Colon (tissue), 2 donors: Measurements from ENCODE around the gene GIPC3.
"Not testable (repeated sequence)": the region's sequence is repeated elsewhere in the genome, so short reads cannot be mapped to it uniquely, and the experiment has no call there.

ENCODE experiments used
- FAIRE-seq: peaks from 2 replicates; lab custom pipeline; 2012; peaks lifted over from hg19 to GRCh38; lab: Jason Lieb, UNC
- donor health status: control.
- donor health status: control.

GIPC3 gene

GRCh38 chr19:3618811-3619630 is 33.7 kb downstream of the GIPC3 start:
- no peak for FAIRE-seq

- no peak for FAIRE-seq
Measured at GRCh38 chr19:3619631-3620012, 34.3 kb downstream of the GIPC3 start.

DNA sequence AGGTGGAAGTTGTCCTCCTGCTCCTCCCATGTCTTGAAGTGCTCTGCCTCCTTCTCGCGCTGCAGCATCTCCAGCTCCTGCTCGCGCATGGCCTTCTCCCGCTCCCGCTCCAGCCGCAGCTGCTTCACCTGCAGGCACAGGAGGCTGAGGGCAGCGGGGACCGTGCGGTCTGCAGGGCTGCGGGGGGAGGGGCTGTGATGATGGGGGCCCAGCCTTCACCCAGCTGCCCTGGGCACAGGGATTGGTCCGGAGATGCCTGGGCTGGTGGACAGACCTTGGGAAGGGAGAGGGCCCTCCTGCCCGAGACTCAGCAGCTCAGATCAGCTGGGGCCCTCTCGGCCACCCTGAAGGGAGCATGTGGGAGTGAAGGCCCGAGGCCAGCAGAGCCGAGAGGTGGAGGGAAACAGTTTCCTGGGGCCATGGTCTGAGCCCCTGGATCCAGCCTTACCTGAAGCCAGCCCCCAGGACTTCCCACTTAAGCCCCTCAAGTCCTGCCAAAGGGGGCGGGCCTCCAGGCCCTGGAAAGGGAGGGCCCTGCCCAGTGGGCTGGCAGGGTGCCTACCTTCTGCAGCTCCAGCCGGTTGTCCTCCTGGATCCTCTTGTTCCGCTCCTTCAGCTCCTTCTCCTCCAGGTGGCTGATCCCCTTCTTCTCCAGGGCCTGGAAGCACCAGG is 35.0 kb downstream of the GIPC3 start:
- no peak for FAIRE-seq

DNA sequence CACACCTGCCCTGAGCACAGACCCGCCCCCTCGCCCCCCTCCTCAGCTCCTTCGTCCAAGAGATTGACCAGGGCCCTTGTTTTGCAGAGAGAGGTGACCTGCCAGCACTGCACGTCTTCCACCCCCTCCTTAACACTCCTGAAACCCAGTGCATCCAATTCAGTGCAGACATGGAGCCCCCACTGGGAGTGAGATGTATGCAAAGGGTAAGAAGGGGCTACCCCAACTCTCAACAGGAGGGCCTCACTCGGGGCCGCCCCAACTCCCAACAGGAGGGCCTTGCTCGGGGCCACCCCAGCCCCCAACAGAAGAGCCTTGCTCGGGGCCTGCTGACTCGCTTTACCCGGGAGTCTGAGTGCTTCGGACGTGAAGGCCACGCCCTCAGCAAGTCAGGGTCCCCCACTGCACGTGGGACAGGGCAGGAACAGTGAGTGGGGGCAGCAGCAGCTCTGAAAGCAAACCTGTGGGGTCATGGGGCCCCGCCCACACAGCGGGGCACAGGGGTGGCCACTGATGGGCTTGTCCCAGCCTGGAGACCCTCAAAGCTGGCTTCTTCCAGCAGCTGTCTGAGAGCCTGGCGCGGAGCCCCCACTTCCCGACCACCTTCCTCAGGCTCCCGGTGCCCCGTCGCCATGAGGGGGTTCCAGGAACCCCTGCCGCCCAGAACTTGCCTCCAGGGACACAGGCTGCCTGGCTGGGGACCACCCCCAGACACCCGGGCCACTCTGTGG is 35.7 kb downstream of the GIPC3 start:
- FAIRE-seq, result no peak

DNA sequence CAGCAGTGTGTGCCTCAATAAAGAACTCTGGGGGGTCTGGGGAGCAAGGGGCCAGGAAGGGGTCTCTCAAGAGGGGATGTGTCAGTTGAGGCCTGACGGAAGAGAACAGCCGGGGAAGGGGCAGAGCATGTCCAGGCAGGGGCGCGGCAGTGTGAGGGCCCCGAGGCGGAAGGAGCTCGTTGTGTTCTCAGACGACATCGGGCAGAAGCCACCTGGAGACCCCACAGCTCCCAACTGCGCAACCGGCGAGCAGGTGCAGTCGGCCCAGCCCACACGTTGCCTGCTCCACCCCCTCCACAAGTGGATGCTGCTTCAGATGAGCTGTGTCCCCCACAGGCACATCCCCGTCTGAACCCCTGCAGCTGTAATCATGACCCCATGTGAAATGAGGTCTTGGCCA is 36.4 kb downstream of the GIPC3 start:
- no peak for FAIRE-seq

GRCh38 chr19:3622224-3622623 is 36.9 kb downstream of the GIPC3 start:
- FAIRE-seq, result no peak

GRCh38 chr19:3623716-3624115 is 38.4 kb downstream of the GIPC3 start:
- no peak for FAIRE-seq

GRCh38 chr19:3625996-3626472 is 40.8 kb downstream of the GIPC3 start:
- FAIRE-seq, result no peak

GRCh38 chr19:3626473-3627350 is 41.4 kb downstream of the GIPC3 start, which contains the start of gene CACTIN:
TSS of gene CACTIN (minus strand) at chr19:3626790. CDS start at chr19:3626762, 28 bp downstream.
- peak; percentile 88 for FAIRE-seq

GRCh38 chr19:3627351-3627723 is 42.1 kb downstream of the GIPC3 start:
- FAIRE-seq, result no peak

DNA sequence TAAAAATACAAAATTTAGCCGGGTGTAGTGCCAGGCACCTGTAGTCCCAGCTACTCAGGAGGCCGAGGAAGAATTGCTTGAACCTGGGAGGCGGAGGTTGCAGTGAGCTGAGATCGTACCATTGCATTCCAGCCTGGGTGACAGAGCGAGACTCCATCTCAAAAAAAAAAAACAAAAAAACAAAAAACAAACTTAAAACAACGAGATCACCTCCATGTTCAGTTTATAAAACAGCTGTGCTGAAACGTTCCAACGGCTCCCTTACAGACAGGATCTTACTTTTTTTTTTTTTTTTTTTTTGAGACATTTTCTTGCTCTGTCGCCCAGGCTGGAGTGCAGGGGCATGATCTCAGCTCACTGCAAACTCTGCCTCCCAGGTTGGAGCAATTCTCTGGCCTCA is 43.5 kb downstream of the GIPC3 start:
- FAIRE-seq, result not testable (repeated sequence)

DNA sequence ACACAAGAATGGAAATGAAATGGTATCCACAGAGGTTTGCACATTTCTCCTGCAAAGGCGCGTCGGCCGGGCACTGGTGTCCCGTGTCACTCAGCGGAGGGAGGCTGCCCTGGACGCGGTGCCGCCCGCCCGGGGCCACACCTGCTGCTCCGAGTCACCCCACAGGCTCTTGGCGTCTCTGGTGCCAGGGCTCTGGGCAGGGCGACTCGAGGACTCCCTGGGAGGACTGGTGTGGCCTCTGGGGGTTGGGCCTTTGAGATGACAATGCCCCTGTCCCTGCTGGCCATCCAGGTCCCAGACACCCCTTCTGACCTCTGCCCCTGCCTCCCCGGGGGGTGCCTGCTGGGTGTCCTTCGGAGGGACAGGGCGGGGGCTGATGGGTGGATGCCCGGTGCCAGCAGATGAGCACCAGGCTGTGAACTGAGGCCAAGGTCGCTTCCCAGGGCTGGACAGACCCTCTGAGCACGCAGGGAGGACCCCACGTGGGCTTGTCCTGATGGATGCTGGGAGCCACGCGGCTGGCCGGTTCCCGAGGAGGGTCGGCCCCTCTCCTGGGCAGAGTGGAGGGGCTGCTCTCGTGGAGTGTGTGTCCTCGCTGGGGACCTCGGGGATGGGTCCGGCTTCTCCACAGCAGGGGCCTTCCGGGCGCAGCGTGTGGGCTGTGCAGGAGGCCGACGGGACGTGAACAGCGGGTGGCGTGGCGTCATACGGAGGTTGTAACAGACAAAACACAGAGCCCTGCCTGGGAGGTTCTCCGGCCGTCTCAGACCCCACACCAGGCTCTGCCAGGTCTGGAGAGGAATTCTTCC is 46.0 kb downstream of the GIPC3 start:
- FAIRE-seq, result no peak

- FAIRE-seq, result no peak
Measured at GRCh38 chr19:3632098-3632497, 46.8 kb downstream of the GIPC3 start.

GRCh38 chr19:3632739-3633558 is 47.7 kb downstream of the GIPC3 start:
- no peak for FAIRE-seq

DNA sequence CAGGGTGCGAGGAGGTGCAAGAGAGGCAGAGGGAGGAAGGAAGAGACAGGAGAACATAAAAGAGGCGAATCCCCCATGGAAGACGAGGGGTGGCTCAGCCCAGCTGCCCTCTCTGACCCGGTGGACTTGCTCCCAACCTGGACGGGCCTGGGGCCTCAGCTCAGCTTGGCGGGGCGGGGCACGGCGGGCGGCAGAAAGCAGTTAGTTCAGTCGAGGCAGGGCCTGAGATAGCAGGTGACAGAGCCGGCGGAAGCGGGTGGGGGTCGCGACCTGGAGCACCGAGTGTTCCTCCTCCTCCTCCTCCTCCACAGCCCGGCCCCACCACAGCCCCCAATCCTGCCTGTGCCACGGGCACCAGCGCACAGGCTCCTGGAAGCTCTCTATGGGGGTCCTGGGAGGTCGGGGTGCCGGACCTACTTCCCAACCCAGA is 48.3 kb downstream of the GIPC3 start:
- no peak for FAIRE-seq

DNA sequence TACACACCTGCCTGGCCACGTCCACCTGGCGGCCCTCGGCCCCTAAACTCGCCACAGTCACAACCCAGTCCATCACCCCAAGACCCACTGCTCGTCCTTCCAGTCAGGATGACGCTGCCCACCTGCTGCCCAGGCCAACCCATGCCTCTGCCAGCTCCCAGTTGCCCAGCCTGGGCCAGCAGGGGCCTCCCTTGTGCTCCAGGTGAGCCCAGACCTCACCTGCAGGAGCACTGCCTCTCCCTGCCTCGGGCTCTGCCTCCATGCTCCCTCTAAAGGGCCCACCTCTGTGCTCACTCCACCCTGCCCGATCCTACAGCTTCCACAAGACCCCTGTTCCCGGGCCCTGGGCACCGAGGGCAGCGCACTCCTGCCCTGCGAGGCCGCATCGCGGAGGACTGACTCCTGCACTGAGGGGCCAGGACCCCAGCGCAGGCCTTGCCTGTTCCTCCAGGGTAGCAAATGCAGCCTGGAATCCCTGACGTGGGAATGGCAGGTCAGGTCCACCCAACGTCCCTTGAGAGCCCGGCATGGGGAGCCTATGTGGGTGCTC is 49.3 kb downstream of the GIPC3 start:
- no peak for FAIRE-seq

- FAIRE-seq, result no peak
Measured at GRCh38 chr19:3636506-3636905, 51.2 kb downstream of the GIPC3 start.

DNA sequence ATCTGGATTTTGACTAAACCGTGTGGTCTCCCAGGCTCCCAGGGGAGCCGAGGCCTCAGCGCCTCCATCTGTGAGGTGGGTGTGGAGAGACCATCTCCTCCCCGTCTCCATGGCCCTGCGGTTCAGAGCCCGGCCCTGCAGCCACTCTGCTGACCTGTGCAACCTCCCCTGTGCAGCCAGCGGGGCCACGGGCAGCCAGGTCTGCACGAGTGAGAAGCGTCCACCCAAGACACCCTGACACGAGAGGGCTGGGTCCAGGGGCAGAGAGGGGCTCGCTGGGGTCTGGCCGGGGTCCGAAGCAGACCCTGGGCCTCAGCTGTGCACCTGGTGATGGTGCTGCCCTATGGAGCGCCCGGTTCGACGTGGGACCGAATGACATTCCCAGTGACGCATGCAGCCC is 51.7 kb downstream of the GIPC3 start:
- FAIRE-seq, result no peak

DNA sequence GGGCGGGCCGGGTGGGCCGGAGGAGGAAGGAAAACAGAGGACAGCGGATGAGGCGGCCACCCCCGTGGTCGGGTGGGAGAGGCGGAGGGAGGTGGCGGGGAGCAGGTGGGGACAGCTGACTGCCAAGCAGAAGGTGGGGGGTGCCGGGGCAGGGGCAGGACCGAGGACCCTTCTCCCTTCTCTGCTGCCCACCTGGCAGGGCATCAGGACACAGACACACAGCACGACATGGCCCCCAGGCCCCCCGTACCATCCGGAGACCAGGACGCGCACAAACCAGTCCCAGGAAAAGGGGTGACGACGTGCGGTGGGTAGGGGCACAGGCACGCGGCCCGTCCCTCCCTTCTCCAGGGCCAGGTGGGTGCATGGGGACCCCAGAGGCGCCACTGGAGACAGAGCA is 52.3 kb downstream of the GIPC3 start:
- FAIRE-seq, result no peak
